Activated T-helper 1 cell treated with Interleukin-2 at 50 U/mL for 16 hours (primary cell): ENCODE results near the gene QPRT.
A peak's percentile ranks its signal among the peaks of the same experiment; 100 is the strongest.
"Not testable (repeated sequence)": the region's sequence is repeated elsewhere in the genome, so short reads cannot be mapped to it uniquely, and the experiment has no call there.

Source experiments
- DNase-seq: peaks from one replicate; pipeline ENCODE4 v3.0.0-alpha.2; 2020; ENCODE audit warnings: low read depth

Gene QPRT

GRCh38 chr16:29694384-29695195, 15.6 kb downstream of the QPRT start:
- DNase-seq = no peak

DNA sequence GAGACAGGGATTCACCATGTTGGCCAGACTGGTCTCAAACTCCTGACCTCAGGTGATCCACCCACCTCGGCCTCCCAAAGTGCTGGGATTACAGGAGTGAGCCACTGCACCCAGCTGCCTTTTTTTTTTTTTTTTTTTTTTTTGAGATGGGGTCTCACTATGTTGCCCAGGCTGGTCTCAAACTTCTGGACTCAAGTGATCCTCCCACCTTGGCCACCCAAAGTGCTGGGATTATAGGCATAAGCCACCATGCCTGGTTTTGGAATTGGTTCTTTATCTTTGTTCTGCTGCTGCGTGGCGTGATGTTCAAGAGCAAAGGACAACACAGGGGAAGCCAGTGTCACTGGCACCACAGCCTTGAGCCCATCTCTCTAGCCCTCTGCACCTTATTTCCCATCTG, 16.7 kb downstream of the QPRT start:
- DNase-seq = not testable (repeated sequence)

DNA sequence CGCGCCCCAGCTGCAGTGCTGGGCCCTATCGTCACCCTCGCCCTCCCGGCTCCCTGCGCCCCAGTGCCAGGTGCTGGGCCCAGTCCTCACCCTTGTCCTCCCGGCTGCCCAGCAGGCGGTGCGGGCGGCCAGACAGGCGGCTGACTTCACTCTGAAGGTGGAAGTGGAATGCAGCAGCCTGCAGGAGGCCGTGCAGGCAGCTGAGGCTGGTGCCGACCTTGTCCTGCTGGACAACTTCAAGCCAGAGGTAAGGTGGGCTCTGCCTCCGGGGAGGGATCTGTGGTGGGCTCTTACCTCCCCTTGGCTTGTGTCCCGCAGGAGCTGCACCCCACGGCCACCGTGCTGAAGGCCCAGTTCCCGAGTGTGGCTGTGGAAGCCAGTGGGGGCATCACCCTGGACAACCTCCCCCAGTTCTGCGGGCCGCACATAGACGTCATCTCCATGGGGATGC, 17.9 kb downstream of the QPRT start:
- DNase-seq = no peak

GRCh38 chr16:29697391-29697790, 18.4 kb downstream of the QPRT start:
- no peak for DNase-seq

- no peak for DNase-seq
These were observed 19.1 kb downstream of the QPRT start for GRCh38 chr16:29698042-29698441.

- DNase-seq = no peak
These were observed 19.7 kb downstream of the QPRT start for GRCh38 chr16:29698484-29699323.

GRCh38 chr16:29699324-29700219, 20.6 kb downstream of the QPRT start:
- DNase-seq = no peak

GRCh38 chr16:29700253-29700987, 21.4 kb downstream of the QPRT start:
- DNase-seq = peak; percentile 66

DNA sequence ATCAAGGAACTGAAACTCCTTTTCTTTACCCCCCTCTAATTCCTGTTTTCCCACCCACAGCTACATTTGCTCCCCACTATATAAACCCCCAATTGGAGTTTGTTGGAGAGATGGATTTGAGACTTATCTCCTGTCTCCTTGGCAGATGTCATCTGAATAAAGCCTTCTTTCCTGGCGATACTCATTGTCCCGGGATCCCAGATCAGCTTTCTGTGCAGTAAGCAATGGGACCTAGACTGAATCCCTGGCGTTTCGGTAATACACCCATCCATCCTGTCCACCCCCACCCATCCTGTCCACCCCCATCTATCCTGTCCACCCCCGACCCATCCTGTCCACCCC, 22.2 kb downstream of the QPRT start:
- no peak for DNase-seq

GRCh38 chr16:29702269-29702668, 23.3 kb downstream of the QPRT start:
- DNase-seq = no peak

- DNase-seq = no peak
These were observed 26.1 kb downstream of the QPRT start for GRCh38 chr16:29705030-29705429.

GRCh38 chr16:29707160-29707559, 28.2 kb downstream of the QPRT start:
- DNase-seq = not testable (repeated sequence)

DNA sequence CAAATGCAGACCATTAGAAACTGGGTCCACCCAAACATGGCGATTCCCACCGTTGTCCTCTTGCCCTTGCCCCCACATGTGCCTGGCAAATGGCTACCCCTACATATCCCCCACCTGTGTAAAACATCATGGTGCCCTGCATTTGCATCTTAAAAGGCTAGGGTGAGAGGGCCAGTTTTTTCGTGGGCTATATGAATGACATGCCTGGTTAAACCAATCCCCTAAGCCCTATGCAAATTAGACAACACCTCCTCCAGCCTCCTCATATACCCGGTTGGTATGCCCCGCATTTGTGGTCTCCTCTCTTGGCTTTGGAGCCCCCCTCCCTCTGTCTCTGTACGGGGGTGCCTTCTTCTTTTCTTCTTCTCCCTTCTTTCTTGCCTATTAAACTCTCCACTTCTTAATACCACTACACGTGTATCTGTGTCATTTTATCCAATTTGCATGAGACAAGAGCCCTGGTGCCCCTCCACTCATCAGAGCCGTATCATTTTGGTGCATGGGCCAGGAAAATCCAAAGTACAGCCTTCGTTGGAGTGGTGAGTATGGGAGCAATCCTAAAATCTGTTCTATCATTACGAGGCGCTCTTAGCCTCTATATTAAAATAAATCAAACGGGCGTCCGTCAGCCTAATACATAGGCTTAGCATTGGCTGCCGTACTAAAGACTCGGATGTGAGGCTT, 30.1 kb downstream of the QPRT start:
- DNase-seq = no peak

GRCh38 chr16:29709657-29710056, 30.7 kb downstream of the QPRT start:
- not testable (repeated sequence) for DNase-seq

DNA sequence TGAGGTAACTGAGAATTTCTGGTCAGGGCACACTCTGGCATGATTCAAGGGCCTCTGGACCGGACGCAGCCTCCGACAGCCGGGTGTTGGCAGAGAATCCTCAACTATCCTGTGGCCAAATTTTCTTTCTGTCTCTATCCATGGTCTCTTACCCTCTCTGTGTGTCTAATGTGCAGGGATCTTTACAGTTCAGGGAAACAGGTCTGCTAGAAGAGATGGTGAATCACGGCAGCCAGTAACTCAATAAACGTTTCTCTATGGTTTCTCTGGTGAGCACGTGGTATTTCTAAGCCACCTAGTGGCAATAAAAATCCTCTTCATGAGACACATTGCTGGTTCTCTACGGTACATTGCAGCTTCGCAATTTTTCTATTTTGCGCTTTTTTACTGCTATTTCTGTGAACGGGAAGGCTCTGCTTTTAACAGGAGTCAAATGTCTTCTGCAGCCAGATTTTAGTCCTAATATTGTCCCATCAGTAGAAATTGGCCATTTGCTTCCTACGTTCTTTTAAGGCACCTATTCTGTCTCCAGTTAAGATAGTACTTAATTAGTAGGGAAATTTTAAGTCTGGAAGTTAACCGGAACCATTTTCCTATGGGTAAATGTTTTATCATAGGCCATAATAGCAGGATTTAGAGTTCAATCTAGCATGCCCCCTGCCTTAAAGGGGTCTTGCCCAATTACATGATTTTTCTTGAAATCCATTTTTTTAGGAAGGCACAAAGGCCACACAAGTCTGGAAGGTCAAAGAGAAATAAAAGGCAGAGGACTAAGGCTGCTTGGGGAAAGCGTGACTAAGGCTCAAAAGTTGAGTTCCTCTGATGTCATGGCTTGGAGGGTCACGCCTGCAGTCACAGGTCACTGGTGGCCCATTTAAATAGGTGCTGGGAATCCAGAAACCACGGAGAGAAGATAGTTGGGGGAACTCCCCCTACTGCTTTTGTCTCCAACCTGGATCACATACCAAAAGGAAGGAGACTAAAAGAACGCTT, 31.5 kb downstream of the QPRT start:
- DNase-seq = no peak

- DNase-seq = no peak
These were observed 33.8 kb downstream of the QPRT start for GRCh38 chr16:29712809-29713208.

GRCh38 chr16:29714396-29714795, 35.4 kb downstream of the QPRT start:
- no peak for DNase-seq

DNA sequence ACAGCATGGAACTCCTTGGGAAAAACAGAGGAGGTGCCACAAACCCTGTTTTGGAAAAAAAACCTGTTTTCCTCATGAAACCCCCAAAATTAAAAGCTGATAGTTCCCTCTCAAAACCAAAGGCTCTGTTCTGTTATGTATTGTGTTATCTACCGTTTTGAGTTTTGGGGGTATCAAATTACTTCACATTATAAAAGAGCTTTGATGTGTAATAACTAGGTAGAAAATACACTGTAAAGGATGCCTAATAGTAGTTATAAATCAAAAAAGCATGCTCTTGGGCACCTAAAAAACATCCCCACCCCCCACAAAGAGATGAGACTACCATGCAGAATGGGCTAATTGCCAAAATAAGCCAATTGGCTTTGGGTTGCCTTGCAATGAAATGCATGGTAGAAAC, 36.0 kb downstream of the QPRT start:
- no peak for DNase-seq

GRCh38 chr16:29717113-29717512, 38.1 kb downstream of the QPRT start:
- DNase-seq = no peak

GRCh38 chr16:29719063-29719462, 40.1 kb downstream of the QPRT start:
- no peak for DNase-seq
